ENCODE results near the gene UBTF. TPM values are rescaled to one million over a fixed set of nuclear protein-coding genes. Genes with fewer than 3 reads are reported as not detected.
A peak's percentile ranks its signal among the peaks of the same experiment; 100 is the strongest.

Gene UBTF
- total RNA-seq, 1 experiment from 2014 or later, result 75.9 TPM

- no peak for ATAC-seq
- no peak for DNase-seq (ENCODE audit: low spot score)
- Mint-ChIP-seq H3K4me1 (peaks cover 26% of the 10 kb centered on the region), H3K36me3 (peaks cover 29% of the 10 kb centered on the region), H3K27ac (no peak overlapping the region; the same call in 1 of the 2 replicates), H3K9me3 (no peaks in the 10 kb centered on the region), H3K27me3 (ENCODE audit: low read depth) (no peaks in the 10 kb centered on the region), H3K4me3 (no peak overlapping the region)
- ChIA-PET POLR2A (no interaction called here), CTCF (interaction anchor here (0.7 to 2.6 kb wide), 6 partner anchors 10 to 147 kb away, joined by 3 to 20 read pairs (median 6); partner anchors contain the start of gene GRN)
- TF ChIP-seq GTF2I (CRISPR knock-in tag; conservative IDR thresholded peaks at IDR 0.05), result no peak
- TF ChIP-seq, protein P1, sequence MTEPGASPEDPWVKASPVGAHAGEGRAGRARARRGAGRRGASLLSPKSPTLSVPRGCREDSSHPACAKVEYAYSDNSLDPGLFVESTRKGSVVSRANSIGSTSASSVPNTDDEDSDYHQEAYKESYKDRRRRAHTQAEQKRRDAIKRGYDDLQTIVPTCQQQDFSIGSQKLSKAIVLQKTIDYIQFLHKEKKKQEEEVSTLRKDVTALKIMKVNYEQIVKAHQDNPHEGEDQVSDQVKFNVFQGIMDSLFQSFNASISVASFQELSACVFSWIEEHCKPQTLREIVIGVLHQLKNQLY (CRISPR knock-in tag; IDR thresholded peaks at IDR 0.05), result no peak
- no peak for TF ChIP-seq IRF2 (CRISPR knock-in tag; IDR thresholded peaks at IDR 0.05; ENCODE audit: borderline replicate concordance, low read depth)
- no peak for TF ChIP-seq RORB (CRISPR knock-in tag; IDR thresholded peaks at IDR 0.05)
- no peak for TF ChIP-seq ZNF281 (CRISPR knock-in tag; IDR thresholded peaks at IDR 0.05)
- TF ChIP-seq FOXK1 (CRISPR knock-in tag; IDR thresholded peaks at IDR 0.05), result no peak
- no peak for TF ChIP-seq ZNF121 (CRISPR knock-in tag; IDR thresholded peaks at IDR 0.05)
- TF ChIP-seq, protein P2, sequence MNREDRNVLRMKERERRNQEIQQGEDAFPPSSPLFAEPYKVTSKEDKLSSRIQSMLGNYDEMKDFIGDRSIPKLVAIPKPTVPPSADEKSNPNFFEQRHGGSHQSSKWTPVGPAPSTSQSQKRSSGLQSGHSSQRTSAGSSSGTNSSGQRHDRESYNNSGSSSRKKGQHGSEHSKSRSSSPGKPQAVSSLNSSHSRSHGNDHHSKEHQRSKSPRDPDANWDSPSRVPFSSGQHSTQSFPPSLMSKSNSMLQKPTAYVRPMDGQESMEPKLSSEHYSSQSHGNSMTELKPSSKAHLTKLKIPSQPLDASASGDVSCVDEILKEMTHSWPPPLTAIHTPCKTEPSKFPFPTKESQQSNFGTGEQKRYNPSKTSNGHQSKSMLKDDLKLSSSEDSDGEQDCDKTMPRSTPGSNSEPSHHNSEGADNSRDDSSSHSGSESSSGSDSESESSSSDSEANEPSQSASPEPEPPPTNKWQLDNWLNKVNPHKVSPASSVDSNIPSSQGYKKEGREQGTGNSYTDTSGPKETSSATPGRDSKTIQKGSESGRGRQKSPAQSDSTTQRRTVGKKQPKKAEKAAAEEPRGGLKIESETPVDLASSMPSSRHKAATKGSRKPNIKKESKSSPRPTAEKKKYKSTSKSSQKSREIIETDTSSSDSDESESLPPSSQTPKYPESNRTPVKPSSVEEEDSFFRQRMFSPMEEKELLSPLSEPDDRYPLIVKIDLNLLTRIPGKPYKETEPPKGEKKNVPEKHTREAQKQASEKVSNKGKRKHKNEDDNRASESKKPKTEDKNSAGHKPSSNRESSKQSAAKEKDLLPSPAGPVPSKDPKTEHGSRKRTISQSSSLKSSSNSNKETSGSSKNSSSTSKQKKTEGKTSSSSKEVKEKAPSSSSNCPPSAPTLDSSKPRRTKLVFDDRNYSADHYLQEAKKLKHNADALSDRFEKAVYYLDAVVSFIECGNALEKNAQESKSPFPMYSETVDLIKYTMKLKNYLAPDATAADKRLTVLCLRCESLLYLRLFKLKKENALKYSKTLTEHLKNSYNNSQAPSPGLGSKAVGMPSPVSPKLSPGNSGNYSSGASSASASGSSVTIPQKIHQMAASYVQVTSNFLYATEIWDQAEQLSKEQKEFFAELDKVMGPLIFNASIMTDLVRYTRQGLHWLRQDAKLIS (CRISPR knock-in tag; IDR thresholded peaks at IDR 0.05; ENCODE audit: borderline replicate concordance), result no peak
- TF ChIP-seq ZMAT4 (CRISPR knock-in tag; IDR thresholded peaks at IDR 0.05), result no peak
Observed at GRCh38 chr17:44207743-44208142, 11.7 kb downstream of the UBTF start.

DNA sequence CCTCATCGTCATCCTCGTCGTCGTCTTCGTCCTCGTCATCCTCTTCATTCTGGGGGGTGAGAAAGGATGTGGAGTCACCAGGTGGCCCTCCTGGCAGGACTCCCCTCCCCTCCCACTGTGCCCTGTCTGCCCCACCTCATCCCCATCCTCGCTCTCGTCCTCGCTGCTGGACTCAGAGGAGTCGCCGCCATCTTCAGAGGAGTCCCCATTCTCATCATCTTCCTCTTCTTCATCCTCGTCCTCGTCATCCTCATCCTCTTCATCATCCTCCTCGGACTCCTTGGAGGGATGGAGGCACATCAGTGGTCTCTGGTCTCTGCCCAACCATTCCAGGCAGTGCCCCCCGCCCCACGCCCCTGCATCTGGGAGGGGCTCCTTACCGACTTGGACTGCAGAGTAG lies 12.2 kb downstream of the UBTF start:
- peaks cover 26% of the 10 kb centered on the region for H3K4me1 Mint-ChIP-seq
- CTCF ChIA-PET, result interaction anchor here (0.7 to 2.6 kb wide), 7 partner anchors 11 to 263 kb away, joined by 3 to 20 read pairs (median 5); partner anchors contain the start of gene GRN
- no peak overlapping the region for H3K4me3 Mint-ChIP-seq
- no peak for DNase-seq (ENCODE audit: low spot score)
- H3K27me3 Mint-ChIP-seq (ENCODE audit: low read depth), result no peaks in the 10 kb centered on the region
- POLR2A ChIA-PET, result interaction anchor here (0.6 to 0.9 kb wide), 3 partner anchors 48 to 1036 kb away, joined by 3 to 5 read pairs (median 4); partner anchors contain the start of gene NBR1
- peak overlapping the region; percentile 26; the same call in 1 of the 2 replicates for H3K27ac Mint-ChIP-seq
- H3K9me3 Mint-ChIP-seq, result no peaks in the 10 kb centered on the region
- no peak for ATAC-seq
- peaks cover 29% of the 10 kb centered on the region for H3K36me3 Mint-ChIP-seq
- TF ChIP-seq ZNF317 (CRISPR knock-in tag; IDR thresholded peaks at IDR 0.05; ENCODE audit: borderline replicate concordance, low read depth), result no peak
- no peak for TF ChIP-seq MXD4 (CRISPR knock-in tag; IDR thresholded peaks at IDR 0.05; ENCODE audit: borderline replicate concordance)
- TF ChIP-seq ZMAT4 (CRISPR knock-in tag; IDR thresholded peaks at IDR 0.05), result no peak
- TF ChIP-seq GRHL2 (CRISPR knock-in tag; IDR thresholded peaks at IDR 0.05; ENCODE audit: insufficient replicate concordance, severe bottlenecking), result no peak
- no peak for TF ChIP-seq SOX15 (CRISPR knock-in tag; IDR thresholded peaks at IDR 0.05)

GRCh38 chr17:44206825-44207155 lies 12.7 kb downstream of the UBTF start:
- Mint-ChIP-seq H3K27ac (no peak overlapping the region), H3K9me3 (no peaks in the 10 kb centered on the region), H3K27me3 (ENCODE audit: low read depth) (no peaks in the 10 kb centered on the region), H3K36me3 (peaks cover 28% of the 10 kb centered on the region), H3K4me1 (peaks cover 26% of the 10 kb centered on the region), H3K4me3 (no peak overlapping the region)
- ATAC-seq (no peak), DNase-seq (ENCODE audit: low spot score) (no peak)
- CTCF ChIA-PET, result interaction anchor here (0.6 to 2.6 kb wide), 19 partner anchors 11 to 990 kb away, joined by 3 to 20 read pairs (median 5); partner anchors contain the start of genes GRN, HDAC5, RUNDC3A and SLC25A39
- POLR2A ChIA-PET, result interaction anchor here (0.6 to 1.1 kb wide), 4 partner anchors 11 to 1035 kb away, joined by 3 to 5 read pairs (median 4); partner anchors contain the start of gene NBR1
- TF ChIP-seq, protein P3, sequence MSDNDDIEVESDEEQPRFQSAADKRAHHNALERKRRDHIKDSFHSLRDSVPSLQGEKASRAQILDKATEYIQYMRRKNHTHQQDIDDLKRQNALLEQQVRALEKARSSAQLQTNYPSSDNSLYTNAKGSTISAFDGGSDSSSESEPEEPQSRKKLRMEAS (CRISPR knock-in tag; IDR thresholded peaks at IDR 0.05), result no peak
- TF ChIP-seq FOXJ3 (CRISPR knock-in tag; IDR thresholded peaks at IDR 0.05; ENCODE audit: borderline replicate concordance) (no peak), SMAD3 (CRISPR knock-in tag; IDR thresholded peaks at IDR 0.05; ENCODE audit: borderline replicate concordance) (no peak), ATF2 (CRISPR knock-in tag; IDR thresholded peaks at IDR 0.05; ENCODE audit: borderline replicate concordance, low read depth) (no peak), NFE2L1 (CRISPR knock-in tag; IDR thresholded peaks at IDR 0.05) (no peak)
- TF ChIP-seq, protein P4, sequence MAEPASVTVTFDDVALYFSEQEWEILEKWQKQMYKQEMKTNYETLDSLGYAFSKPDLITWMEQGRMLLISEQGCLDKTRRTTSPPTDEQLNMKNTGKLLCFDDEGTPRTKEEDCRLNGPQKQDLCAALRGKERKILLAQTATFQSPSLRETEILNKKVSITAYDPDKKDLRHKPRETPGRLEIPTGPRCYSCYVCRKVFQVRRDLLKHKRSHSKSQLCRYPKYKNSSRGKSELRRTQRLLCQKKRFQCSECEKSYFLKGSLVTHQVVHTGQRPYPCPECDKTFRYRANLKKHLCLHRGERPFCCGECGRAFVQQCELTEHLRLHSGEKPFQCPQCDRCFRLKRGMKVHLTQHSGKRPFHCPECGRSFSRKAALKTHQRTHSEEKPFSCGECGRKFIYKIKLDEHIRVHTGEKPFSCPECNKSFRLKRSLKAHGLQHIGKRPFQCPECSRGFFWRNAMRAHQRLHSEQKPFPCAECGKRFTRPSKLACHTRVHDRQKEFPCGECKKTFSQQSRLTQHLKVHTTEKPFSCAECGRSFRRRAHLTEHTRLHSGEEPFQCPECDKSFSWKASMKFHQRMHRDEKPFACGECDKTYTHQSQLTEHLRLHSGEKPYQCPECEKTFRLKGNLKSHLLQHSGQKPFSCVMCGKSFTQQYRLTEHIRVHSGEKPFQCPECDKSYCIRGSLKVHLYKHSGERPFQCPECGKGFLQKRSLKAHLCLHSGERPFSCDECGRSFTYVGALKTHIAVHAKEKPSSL (CRISPR knock-in tag; conservative IDR thresholded peaks at IDR 0.05), result no peak
